Lower leg skin (tissue), 3 donors: Measurements from ENCODE around the gene LAMTOR5.

Experiments used
- CTCF ChIP-seq, 3 donors: fragments of 450-650 bp; IDR thresholded peaks; one replicate each; pipeline ENCODE4 v1.5.1; 2016; ENCODE audit warnings: antibody characterized with exemption in 3 of 3, mild to moderate bottlenecking in 3 of 3, moderate library complexity in 2 of 3
- POLR2A ChIP-seq, 2 donors: fragments of 450-650 bp; IDR thresholded peaks; one replicate each; pipeline ENCODE4 v1.6.1; 2016 to 2017; ENCODE audit warnings: antibody characterized with exemption in 2 of 2, mild to moderate bottlenecking in 1 of 2, moderate library complexity in 1 of 2

- TF ChIP-seq CTCF (IDR thresholded peaks at IDR 0.05) (no peak), POLR2A (IDR thresholded peaks at IDR 0.05) (peak in 1 of 2 donors; percentile 13)
These were observed at the start of gene LAMTOR5 for GRCh38 chr1:110407260-110408210.
